Measurements from ENCODE around the gene CHURC1. TPM values are rescaled to one million over a fixed set of nuclear protein-coding genes. Genes with fewer than 3 reads are reported as not detected.

CHURC1 gene
- total and polyA plus RNA-seq, 2 of the 8 experiments (the other 6 are each of a cell fraction or from before 2014, with no cell fraction given) = 50.2 to 59.3 TPM

- H3K36me3 ChIP-seq (ENCODE audit: control insufficient read depth in 2 of 4, insufficient read depth in 4 of 4, low read length in 3 of 4) = peaks cover 0 to 32% (median 6%) of the 10 kb centered on the region in 4 experiments; a peak in 4 of 8 replicates
- ChIA-PET POLR2A (ENCODE audit: partially characterized antibody) (interaction anchor here (0.9 to 1.1 kb wide), 4 partner anchors 12 to 69 kb away, joined by 3 read pairs; no protein-coding TSS in a partner anchor), CTCF (ENCODE audit: partially characterized antibody) (interaction anchor here (0.7 to 3.4 kb wide), 2 partner anchors 11 to 34 kb away, joined by 4 to 16 read pairs; no protein-coding TSS in a partner anchor)
- H4K8ac ChIP-seq (ENCODE audit: extremely low read depth, insufficient read depth, low read length) = no peak overlapping the region
- 90% methylated on average over 12 of the region's 12 CpGs; no CpG with 5 or more reads in 1 of the 2 experiments for WGBS, 2 experiments (ENCODE audit: extremely low coverage in 1 of 2, insufficient coverage in 1 of 2, insufficient read length in 1 of 2, insufficient replicate concordance in 2 of 2, low coverage in 1 of 2, low lambda C conversion rate in 2 of 2, missing lambda C conversion rate in 1 of 2)
- H2BK12ac ChIP-seq (ENCODE audit: low read depth, low read length) = no peak overlapping the region
- no peak overlapping the region for H3K18ac ChIP-seq (ENCODE audit: extremely low read depth, low read length)
- H2AK5ac ChIP-seq (ENCODE audit: low read depth, low read length) = no peak overlapping the region
- H2BK5ac ChIP-seq (ENCODE audit: low read depth, low read length) = no peak overlapping the region
- H2BK20ac ChIP-seq (ENCODE audit: low read length) = no peak overlapping the region
- H3K9me3 ChIP-seq (ENCODE audit: insufficient read depth in 2 of 2, low read depth in 1 of 2, low read length in 1 of 2) = no peaks in the 10 kb centered on the region
- no peak overlapping the region for H4K5ac ChIP-seq (ENCODE audit: insufficient read length, low read depth, low read length)
- DNase-seq (ENCODE audit: low read depth in 1 of 2, low spot score in 2 of 2) = no peak
- H3K23ac ChIP-seq (ENCODE audit: insufficient read length) = no peak overlapping the region
- H3K14ac ChIP-seq (ENCODE audit: insufficient read length) = no peak overlapping the region
- FAIRE-seq = no peak
- H3K27me3 ChIP-seq (replicated peaks in 1 of 4; ENCODE audit: control insufficient read depth in 3 of 4, extremely low read depth in 1 of 4, insufficient read depth in 3 of 4, low read length in 3 of 4) = no peaks in the 10 kb centered on the region
- H4K20me1 ChIP-seq (replicated peaks in 1 of 2; ENCODE audit: control insufficient read depth in 1 of 2, insufficient read depth in 2 of 2, low read length in 2 of 2) = no peaks in the 10 kb centered on the region
- no peak overlapping the region for H2BK15ac ChIP-seq (ENCODE audit: low read length)
- H3K79me1 ChIP-seq (ENCODE audit: low read depth, low read length) = no peaks in the 10 kb centered on the region
- H3K4me2 ChIP-seq (ENCODE audit: insufficient read depth in 1 of 2, low read depth in 2 of 2, low read length in 2 of 2) = no peak overlapping the region
- TF ChIP-seq CBX8 (IDR thresholded peaks at IDR 0.05; ENCODE audit: borderline replicate concordance, low read depth, low read length) = no peak
- TF ChIP-seq BCL11A (IDR thresholded peaks at IDR 0.05; ENCODE audit: low read depth in 2 of 2, low read length in 2 of 2) = no peak
- no peak for TF ChIP-seq RNF2 (IDR thresholded peaks at IDR 0.05; ENCODE audit: borderline replicate concordance, low read depth, low read length, missing control alignments, poor library complexity, severe bottlenecking)
- no peak; the same call in 1 of the 2 replicates for TF ChIP-seq POLR2AphosphoS5 (IDR thresholded peaks at IDR 0.05; ENCODE audit: low read depth, low read length)
- TF ChIP-seq NANOG (IDR thresholded peaks at IDR 0.05; ENCODE audit: insufficient read depth, low read depth, low read length, poor library complexity, severe bottlenecking) = no peak
- TF ChIP-seq GABPA (IDR thresholded peaks at IDR 0.05; ENCODE audit: borderline replicate concordance, insufficient read depth, low read length) = no peak
- no peak for TF ChIP-seq SP4 (IDR thresholded peaks at IDR 0.05; ENCODE audit: low read length)
- TF ChIP-seq CBX5 (IDR thresholded peaks at IDR 0.05; ENCODE audit: low read depth, low read length) = no peak
- no peak for TF ChIP-seq NRF1 (IDR thresholded peaks at IDR 0.05; ENCODE audit: low read depth, low read length)
- TF ChIP-seq POU5F1 (IDR thresholded peaks at IDR 0.05; ENCODE audit: low read depth, low read length) = no peak
- no peak for TF ChIP-seq SRF (IDR thresholded peaks at IDR 0.05; ENCODE audit: low read depth, low read length)
- no peak for TF ChIP-seq SP1 (IDR thresholded peaks at IDR 0.05; ENCODE audit: low read depth, low read length)
- no peak for TF ChIP-seq SUZ12 (IDR thresholded peaks at IDR 0.05; ENCODE audit: low read length)
- H3K27ac ChIP-seq (ENCODE audit: low read depth, low read length) = no peak overlapping the region
- no peaks in the 10 kb centered on the region for H3K23me2 ChIP-seq (ENCODE audit: low read depth, low read length)
- no peak overlapping the region for H2AFZ ChIP-seq (ENCODE audit: low read length)
- H4K91ac ChIP-seq (replicated peaks; ENCODE audit: insufficient read length, low read length) = no peak overlapping the region
- no peak overlapping the region for H2BK120ac ChIP-seq (replicated peaks; ENCODE audit: low read depth, low read length)
- no peak overlapping the region for H3K4ac ChIP-seq (replicated peaks; ENCODE audit: insufficient read length, low read depth, low read length)
- no peak overlapping the region for H3K4me3 ChIP-seq (ENCODE audit: extremely low read depth in 1 of 4, insufficient read depth in 2 of 4, low read depth in 3 of 4, low read length in 4 of 4)
- no peaks in the 10 kb centered on the region for H3K79me2 ChIP-seq (ENCODE audit: control insufficient read depth in 1 of 2, insufficient read depth in 2 of 2, low read length in 2 of 2)
- H3K4me1 ChIP-seq (replicated peaks in 1 of 4; ENCODE audit: control insufficient read depth in 3 of 4, insufficient read depth in 4 of 4, low read length in 3 of 4) = peaks cover 0 to 8% (median 2%) of the 10 kb centered on the region in 4 experiments; a peak in 4 of 7 replicates
- no peak overlapping the region for H3K56ac ChIP-seq (replicated peaks; ENCODE audit: insufficient read length, low read depth, low read length)
- H3K9ac ChIP-seq (replicated peaks in 1 of 4; ENCODE audit: extremely low read depth in 1 of 4, low read depth in 3 of 4, low read length in 3 of 4) = no peak overlapping the region
Measured at GRCh38 chr14:64945431-64946178, 31.4 kb downstream of the CHURC1 start.
